HCT116 (cell line): ENCODE measurements around the gene EBLN2.

Source experiments
- CTCF ChIP-seq, 3 experiments: fragments of 200-600 bp in 1 of 3; sonication (generic) in 1 of 3; IDR thresholded peaks in 2 of 3; conservative IDR thresholded peaks in 1 of 3; 2 replicates each; pipeline ENCODE4 v1.5.1; 2012 to 2017; ENCODE audit warnings: low read depth in 2 of 3, low read length in 2 of 3, antibody characterized with exemption in 1 of 3, borderline replicate concordance in 1 of 3, control low read depth in 1 of 3, mild to moderate bottlenecking in 1 of 3, mixed read lengths in 1 of 3, mixed run types in 1 of 3, moderate library complexity in 1 of 3; ENCODE audit not compliant: insufficient read depth in 1 of 3
- JUND ChIP-seq: IDR thresholded peaks from 2 replicates; pipeline ENCODE4 v1.6.1; 2012
- YY1 ChIP-seq: IDR thresholded peaks from 2 replicates; pipeline ENCODE4 v1.6.1; 2011; ENCODE audit warnings: low read length, low read depth, moderate library complexity, mild to moderate bottlenecking; ENCODE audit not compliant: insufficient replicate concordance; ENCODE audit errors: extremely low read depth
- ZNF274 ChIP-seq: fragments of 200-500 bp; sonication (Bioruptor generic); IDR thresholded peaks from 2 replicates; pipeline ENCODE4 v1.6.1; 2014; ENCODE audit warnings: mild to moderate bottlenecking, low read depth, low read length, inconsistent platforms

DNA sequence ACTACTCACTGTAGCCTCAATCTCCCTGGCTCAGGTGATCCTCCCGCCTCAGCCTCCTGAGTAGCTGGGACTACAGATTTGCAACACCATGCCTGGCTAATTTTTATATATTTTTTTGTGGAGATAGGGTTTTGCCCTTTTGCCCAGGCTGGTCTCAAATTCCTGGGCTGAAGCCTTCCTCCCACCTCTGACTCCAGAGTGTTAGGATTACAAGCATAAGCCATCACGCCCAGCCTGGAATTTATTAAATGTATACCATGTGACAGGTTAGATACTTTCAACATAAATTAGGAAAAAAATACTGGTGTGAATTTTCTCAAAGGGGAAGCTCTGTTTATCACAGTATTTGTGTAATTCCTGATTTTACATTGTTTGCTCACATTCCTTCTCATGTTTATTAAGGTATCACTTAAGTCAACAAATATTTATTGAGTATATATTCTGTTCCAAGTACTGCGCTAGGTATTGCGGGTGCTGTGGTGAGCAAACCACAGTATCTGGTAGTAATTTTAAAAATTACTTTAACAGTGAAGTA is 40.1 kb upstream of the EBLN2 start:
- TF ChIP-seq CTCF (IDR thresholded peaks at IDR 0.05 in 2 of 3, conservative IDR thresholded peaks at IDR 0.05 in 1 of 3; ENCODE audit: borderline replicate concordance in 1 of 3, insufficient read depth in 1 of 3, low read depth in 2 of 3, low read length in 2 of 3) (no peak), ZNF274 (no peak), JUND (no peak), YY1 (no peak)
